Stimulated activated naive B cell treated with anti-CD40 and anti-IgM and Interleukin-4, amounts not matched to agents 10 μg/mL and 1 μg/mL and 100 μg/mL, for 72 hours (primary cell): ENCODE data around the gene MBD3L3.
"Not testable (repeated sequence)": the region's sequence is repeated elsewhere in the genome, so short reads cannot be mapped to it uniquely, and the experiment has no call there.

ENCODE experiments used
- ATAC-seq, 2 donors: fragments of 150-1000 bp; cut with Tn5 transposase; replicated peaks; 2 replicates each; pipeline ENCODE4 v1.10.0; 2021; ENCODE audit warnings: moderate library complexity in 1 of 2
- DNase-seq: peaks from one replicate; pipeline ENCODE4 v3.0.0; 2021
- H3K27ac Mint-ChIP-seq: one replicate; pipeline ENCODE4 v1.8.0; 2022; ENCODE audit warnings: mild to moderate bottlenecking, mixed read lengths
- H3K27me3 Mint-ChIP-seq, 2 donors: one replicate each; pipeline ENCODE4 v1.8.0; 2022; ENCODE audit warnings: mixed read lengths in 2 of 2
- H3K36me3 Mint-ChIP-seq, 2 donors: one replicate each; pipeline ENCODE4 v1.8.0; 2022; ENCODE audit warnings: mixed read lengths in 2 of 2, mild to moderate bottlenecking in 1 of 2
- H3K4me1 Mint-ChIP-seq, 2 donors: one replicate each; pipeline ENCODE4 v1.8.0; 2022; ENCODE audit warnings: mixed read lengths in 2 of 2, mild to moderate bottlenecking in 1 of 2
- H3K4me3 Mint-ChIP-seq, 2 donors: one replicate each; pipeline ENCODE4 v1.8.0; 2022; ENCODE audit warnings: mild to moderate bottlenecking in 2 of 2, mixed read lengths in 2 of 2, moderate library complexity in 1 of 2
- H3K9me3 Mint-ChIP-seq, 2 donors: one replicate each; pipeline ENCODE4 v1.8.0; 2022; ENCODE audit warnings: mixed read lengths in 2 of 2, mild to moderate bottlenecking in 1 of 2

MBD3L3 gene

GRCh38 chr19:7058576-7058975 lies at the start of gene MBD3L3:
Gene MBD3L3, minus strand, starts transcription at chr19:7058676. Its CDS starts 71 bp downstream, at chr19:7058605.
- H3K27me3 Mint-ChIP-seq, H3K27ac Mint-ChIP-seq, DNase-seq, H3K4me3 Mint-ChIP-seq, H3K9me3 Mint-ChIP-seq, H3K36me3 Mint-ChIP-seq, H3K4me1 Mint-ChIP-seq, ATAC-seq: not testable (repeated sequence)

- ATAC-seq (no peak), DNase-seq (no peak)
- no peaks in the 10 kb centered on the region for H3K9me3 Mint-ChIP-seq
- no peak overlapping the region for H3K4me3 Mint-ChIP-seq
- H3K27ac Mint-ChIP-seq = no peak overlapping the region
- H3K27me3 Mint-ChIP-seq = no peaks in the 10 kb centered on the region
- H3K36me3 Mint-ChIP-seq = no peaks in the 10 kb centered on the region
- H3K4me1 Mint-ChIP-seq = no peaks in the 10 kb centered on the region
These were observed 48.5 kb upstream of the MBD3L3 start for GRCh38 chr19:7106711-7107657.

- Mint-ChIP-seq H3K9me3 (no peaks in the 10 kb centered on the region), H3K36me3 (no peaks in the 10 kb centered on the region), H3K27me3 (no peaks in the 10 kb centered on the region), H3K4me1 (peaks cover 0 to under 1% of the 10 kb centered on the region in 2 donors), H3K27ac (no peak overlapping the region), H3K4me3 (no peak overlapping the region)
- DNase-seq (no peak), ATAC-seq (peak; percentile 25 to 44)
These were observed 46.4 kb upstream of the MBD3L3 start for GRCh38 chr19:7104747-7105447.

DNA sequence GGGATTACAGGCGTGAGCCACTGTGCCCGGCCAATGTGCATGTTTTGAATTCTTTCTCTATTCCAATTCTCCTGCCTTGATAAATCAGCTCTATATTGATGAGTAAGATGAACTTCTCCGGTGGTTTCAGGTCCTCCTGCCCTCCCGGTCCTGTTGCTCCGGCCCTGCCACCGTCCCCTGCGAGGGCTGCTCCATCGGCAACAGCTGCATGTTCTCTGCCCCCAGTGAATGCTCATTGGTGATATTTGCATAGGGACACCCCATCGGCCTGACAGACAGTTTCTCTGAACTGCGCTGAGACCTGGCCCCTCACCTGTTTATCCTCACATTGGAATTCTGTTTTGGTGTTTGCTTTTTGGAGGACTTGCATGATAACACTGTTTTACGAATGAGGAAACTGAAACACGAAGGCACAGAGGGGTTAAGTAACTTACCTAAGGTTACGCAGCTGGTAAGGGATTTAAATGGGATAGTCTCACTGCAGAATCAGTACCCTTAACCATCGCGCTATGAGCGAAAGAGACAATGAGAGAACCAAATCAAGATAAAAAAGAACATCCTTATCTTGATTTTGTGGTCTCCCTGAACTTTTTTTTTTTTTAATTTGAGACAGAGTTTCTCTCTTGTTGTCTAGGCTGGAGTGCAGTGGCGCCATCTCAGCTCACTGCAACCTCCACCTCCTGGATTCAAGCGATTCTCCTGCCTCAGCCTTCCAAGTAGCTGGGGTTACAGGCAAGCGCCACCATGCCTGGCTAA lies 43.2 kb upstream of the MBD3L3 start:
- H3K4me3 Mint-ChIP-seq = no peak overlapping the region
- no peak for DNase-seq

GRCh38 chr19:7099597-7099921 lies 41.1 kb upstream of the MBD3L3 start:
- Mint-ChIP-seq H3K9me3 (peaks cover 15 to 19% of the 10 kb centered on the region in 2 donors), H3K36me3 (peaks cover 14 to 23% of the 10 kb centered on the region in 2 donors), H3K27ac (peak overlapping the region; percentile 96), H3K4me3 (peak overlapping the region; percentile 90 to 92), H3K27me3 (no peaks in the 10 kb centered on the region), H3K4me1 (peaks cover 10 to 11% of the 10 kb centered on the region in 2 donors)
- ATAC-seq (no peak), DNase-seq (no peak)

More for the DNA sequence above, 43.2 kb upstream of the MBD3L3 start:
- no peak for ATAC-seq
- H3K27me3 Mint-ChIP-seq = no peaks in the 10 kb centered on the region
- H3K27ac Mint-ChIP-seq = no peak overlapping the region
- peaks cover 3 to 10% of the 10 kb centered on the region in 2 donors for H3K36me3 Mint-ChIP-seq
- peaks cover 10 to 11% of the 10 kb centered on the region in 2 donors for H3K4me1 Mint-ChIP-seq
- H3K9me3 Mint-ChIP-seq = peaks cover 7 to 10% of the 10 kb centered on the region in 2 donors

DNA sequence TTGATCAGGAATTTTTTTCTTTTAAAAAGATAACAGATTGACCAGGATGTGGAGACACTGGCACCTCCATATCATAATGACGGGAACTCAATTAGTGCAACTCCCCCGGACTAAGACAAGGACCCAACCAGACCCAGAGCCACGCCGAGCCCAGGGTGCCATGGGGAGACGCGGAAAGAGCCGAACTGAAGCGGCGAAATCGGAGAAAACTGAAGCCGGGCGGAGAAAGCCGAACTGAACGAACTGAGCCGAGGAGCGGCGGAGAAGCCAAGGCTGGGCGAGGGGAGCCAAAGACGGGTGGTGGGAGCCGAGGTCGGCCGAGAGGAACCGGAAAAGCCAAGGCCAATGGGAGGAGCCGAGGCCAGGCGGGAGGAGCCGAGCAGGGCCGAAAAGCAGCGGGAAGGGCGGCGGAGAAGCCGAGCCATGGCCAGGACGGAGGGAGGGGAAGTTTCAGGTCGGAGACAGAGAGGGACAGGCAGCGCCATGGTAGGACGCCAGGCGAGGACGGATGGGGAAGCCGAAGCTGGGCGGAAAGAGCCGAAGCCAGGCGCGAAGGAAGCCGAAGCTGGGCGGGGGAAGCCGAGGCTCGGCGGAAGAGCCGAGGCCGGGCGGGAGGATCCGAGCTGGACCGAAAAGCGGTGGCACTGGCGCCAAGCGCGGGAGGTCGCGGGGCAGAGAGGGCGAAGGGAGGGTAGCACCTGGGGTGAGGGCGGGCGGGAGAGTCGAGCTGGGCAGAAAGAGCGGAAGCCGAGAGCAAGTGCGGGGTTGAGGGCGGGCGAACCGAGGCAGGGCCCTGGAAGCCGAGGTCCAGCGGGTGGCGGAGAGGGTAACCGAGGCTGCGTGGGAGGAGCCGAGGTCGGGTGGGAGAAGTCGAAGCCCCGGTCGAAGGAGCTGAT lies 40.5 kb upstream of the MBD3L3 start:
- Mint-ChIP-seq H3K27me3 (no peaks in the 10 kb centered on the region), H3K4me3 (peak overlapping the region; percentile 90 to 92)

DNA sequence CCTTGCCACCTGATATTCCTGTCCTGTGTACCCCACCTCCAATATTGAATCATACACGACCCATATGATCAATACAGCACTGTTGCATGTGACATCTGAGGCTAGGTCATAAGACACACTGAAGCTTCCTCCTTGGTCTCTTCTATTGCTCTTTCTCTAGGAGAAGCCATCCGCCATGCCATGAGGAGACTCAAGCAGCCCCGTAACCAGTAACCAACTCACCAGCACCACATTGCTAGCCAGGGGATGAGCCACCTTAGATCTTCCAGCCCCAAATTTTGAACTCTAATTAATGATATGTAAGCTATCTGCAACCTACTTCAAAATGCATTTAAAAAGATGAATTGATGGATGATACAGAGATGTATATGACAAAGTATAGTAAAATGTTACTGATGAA lies 39.6 kb upstream of the MBD3L3 start:
- Mint-ChIP-seq H3K4me3 (peak overlapping the region; percentile 90 to 92), H3K27me3 (no peaks in the 10 kb centered on the region), H3K9me3 (peaks cover 15 to 19% of the 10 kb centered on the region in 2 donors)

More for the DNA sequence above, 40.5 kb upstream of the MBD3L3 start:
- ATAC-seq = peak; percentile 89 to 91
- H3K4me1 Mint-ChIP-seq = peaks cover 10 to 11% of the 10 kb centered on the region in 2 donors
- H3K36me3 Mint-ChIP-seq = peaks cover 14 to 23% of the 10 kb centered on the region in 2 donors
- peak; percentile 92 for DNase-seq
- peaks cover 15 to 19% of the 10 kb centered on the region in 2 donors for H3K9me3 Mint-ChIP-seq
- peak overlapping the region; percentile 96 for H3K27ac Mint-ChIP-seq

GRCh38 chr19:7088999-7089398 lies 30.5 kb upstream of the MBD3L3 start:
- no peak overlapping the region for H3K27ac Mint-ChIP-seq
- H3K4me1 Mint-ChIP-seq = no peaks in the 10 kb centered on the region
- DNase-seq (no peak), ATAC-seq (no peak)
- peaks cover 13 to 21% of the 10 kb centered on the region in 2 donors for H3K9me3 Mint-ChIP-seq
- no peak overlapping the region for H3K4me3 Mint-ChIP-seq
- H3K27me3 Mint-ChIP-seq = no peaks in the 10 kb centered on the region
- H3K36me3 Mint-ChIP-seq = peaks cover 42 to 72% of the 10 kb centered on the region in 2 donors

More for the DNA sequence above, 39.6 kb upstream of the MBD3L3 start:
- ATAC-seq (no peak), DNase-seq (no peak)
- Mint-ChIP-seq H3K4me1 (peaks cover 10 to 11% of the 10 kb centered on the region in 2 donors), H3K36me3 (peaks cover 18 to 26% of the 10 kb centered on the region in 2 donors), H3K27ac (peak overlapping the region; percentile 96)

GRCh38 chr19:7083076-7083956 lies 24.8 kb upstream of the MBD3L3 start:
- H3K36me3 Mint-ChIP-seq = peaks cover 74 to 88% of the 10 kb centered on the region in 2 donors
- H3K4me1 Mint-ChIP-seq = no peaks in the 10 kb centered on the region
- H3K9me3 Mint-ChIP-seq = peaks cover 27% of the 10 kb centered on the region in 2 donors
- H3K27ac Mint-ChIP-seq = no peak overlapping the region
- no peaks in the 10 kb centered on the region for H3K27me3 Mint-ChIP-seq
- H3K4me3 Mint-ChIP-seq = peak overlapping the region in 1 of 2 donors; percentile 17
- DNase-seq = no peak
- no peak for ATAC-seq

- ATAC-seq = no peak
- Mint-ChIP-seq H3K4me1 (peaks cover 0 to 2% of the 10 kb centered on the region in 2 donors), H3K27me3 (no peaks in the 10 kb centered on the region), H3K9me3 (peaks cover 20 to 25% of the 10 kb centered on the region in 2 donors), H3K36me3 (peaks cover 83 to 93% of the 10 kb centered on the region in 2 donors), H3K4me3 (no peak overlapping the region), H3K27ac (no peak overlapping the region)
- no peak for DNase-seq
These were observed 19.5 kb upstream of the MBD3L3 start for GRCh38 chr19:7078008-7078407.

- H3K4me3 Mint-ChIP-seq = no peak overlapping the region
- peaks cover 74 to 87% of the 10 kb centered on the region in 2 donors for H3K36me3 Mint-ChIP-seq
- no peaks in the 10 kb centered on the region for H3K27me3 Mint-ChIP-seq
- DNase-seq = no peak
- ATAC-seq = no peak
- no peak overlapping the region for H3K27ac Mint-ChIP-seq
- peaks cover 14 to 20% of the 10 kb centered on the region in 2 donors for H3K9me3 Mint-ChIP-seq
- H3K4me1 Mint-ChIP-seq = peaks cover 6% of the 10 kb centered on the region in 2 donors
These were observed 17.7 kb upstream of the MBD3L3 start for GRCh38 chr19:7076151-7076550.

DNA sequence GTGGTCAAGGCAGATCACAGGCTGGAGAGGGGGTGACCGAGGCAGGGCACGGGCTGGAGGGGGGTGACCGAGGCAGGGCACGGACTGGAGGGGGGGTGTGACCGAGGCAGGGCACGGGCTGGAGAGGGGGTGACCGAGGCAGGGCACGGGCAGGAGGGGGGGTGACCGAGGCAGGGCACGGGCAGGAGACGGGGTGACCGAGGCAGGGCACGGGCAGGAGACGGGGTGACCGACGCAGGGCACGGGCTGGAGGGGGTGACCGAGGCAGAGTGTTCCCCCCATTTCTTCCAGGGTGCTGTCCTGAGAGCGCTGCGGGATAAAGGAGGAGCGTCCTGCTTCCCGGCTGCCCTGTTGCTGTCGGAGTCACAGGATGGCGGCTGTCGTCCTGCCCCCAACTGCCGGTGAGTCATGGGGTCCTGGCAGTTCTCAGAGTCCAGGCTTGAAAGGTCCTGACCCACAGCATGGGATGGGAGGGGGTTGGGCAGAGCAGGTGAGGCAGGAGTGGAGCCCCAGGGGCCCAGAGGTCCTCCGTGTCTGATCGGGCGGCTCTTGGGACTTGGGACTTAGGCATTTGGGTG lies 16.3 kb upstream of the MBD3L3 start:
- H3K36me3 Mint-ChIP-seq = peaks cover 60 to 75% of the 10 kb centered on the region in 2 donors

More for the DNA sequence above, 16.3 kb upstream of the MBD3L3 start:
- H3K27ac Mint-ChIP-seq = no peak overlapping the region
- DNase-seq (no peak), ATAC-seq (no peak)
- H3K4me1 Mint-ChIP-seq = peaks cover 6 to 7% of the 10 kb centered on the region in 2 donors
- H3K27me3 Mint-ChIP-seq = no peaks in the 10 kb centered on the region
- H3K4me3 Mint-ChIP-seq = peak overlapping the region in 1 of 2 donors; percentile 36
- peaks cover 14% of the 10 kb centered on the region in 2 donors for H3K9me3 Mint-ChIP-seq
